ENCODE results near the gene ARL8B.
"Not testable (repeated sequence)": the region's sequence is repeated elsewhere in the genome, so short reads cannot be mapped to it uniquely, and the experiment has no call there.

ARL8B gene

DNA sequence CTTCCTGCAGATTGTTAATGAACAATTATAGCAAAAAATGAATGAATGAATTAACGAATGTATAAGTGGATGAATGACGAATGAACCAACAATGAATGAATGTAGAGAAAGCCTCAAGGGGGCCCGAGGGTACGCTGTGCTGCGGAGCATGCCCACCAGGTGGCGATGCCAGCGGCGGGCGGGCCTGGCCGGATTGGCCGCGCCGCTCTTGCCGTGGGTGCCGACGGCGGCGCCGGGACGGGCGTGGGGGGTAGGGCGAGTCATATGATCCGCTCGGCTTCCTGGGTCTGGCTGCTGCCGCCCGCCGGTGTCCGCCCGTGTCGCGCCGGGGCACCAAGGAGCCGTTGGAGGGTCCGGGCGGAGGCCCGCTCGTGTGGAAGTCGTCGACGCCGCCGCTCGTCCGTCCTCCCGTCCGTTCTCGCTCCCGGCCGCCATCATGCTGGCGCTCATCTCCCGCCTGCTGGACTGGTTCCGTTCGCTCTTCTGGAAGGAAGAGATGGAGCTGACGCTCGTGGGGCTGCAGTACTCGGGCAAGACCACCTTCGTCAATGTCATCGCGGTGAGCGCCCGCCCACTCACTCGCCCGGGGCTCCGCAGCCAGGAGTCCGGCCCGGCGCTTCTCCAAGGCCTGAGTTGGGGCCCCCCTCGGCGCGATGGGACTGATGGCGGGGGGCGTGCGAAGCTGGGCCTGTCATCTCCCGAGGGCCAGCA, at the start of gene ARL8B:
Gene ARL8B (plus strand): TSS at position 263 of the 711 bp plus-strand sequence. CDS start 174 bp downstream, at position 437.
- peaks cover 6% of the 10 kb centered on the region for H3K4me1 ChIP-seq (ENCODE audit: control insufficient read depth, insufficient read depth, low read length)
- no peaks in the 10 kb centered on the region for H3K9me3 ChIP-seq (ENCODE audit: control insufficient read depth, insufficient read depth, low read depth, low read length)
- H3K27me3 ChIP-seq (ENCODE audit: control insufficient read depth, insufficient read depth, low read length), result no peaks in the 10 kb centered on the region
- peak within 1 kb of the TSS; percentile 94 for H3K9ac ChIP-seq (ENCODE audit: low read length)
- H3K36me3 ChIP-seq (ENCODE audit: control insufficient read depth, insufficient read depth, low read length), result no peaks in the 10 kb centered on the region
- H3K4me3 ChIP-seq (ENCODE audit: low read depth, low read length), result peak within 1 kb of the TSS; percentile 94
- peak within 1 kb of the TSS; percentile 87; the same call in 1 of the 2 replicates for H3K27ac ChIP-seq (ENCODE audit: low read depth, low read length)

DNA sequence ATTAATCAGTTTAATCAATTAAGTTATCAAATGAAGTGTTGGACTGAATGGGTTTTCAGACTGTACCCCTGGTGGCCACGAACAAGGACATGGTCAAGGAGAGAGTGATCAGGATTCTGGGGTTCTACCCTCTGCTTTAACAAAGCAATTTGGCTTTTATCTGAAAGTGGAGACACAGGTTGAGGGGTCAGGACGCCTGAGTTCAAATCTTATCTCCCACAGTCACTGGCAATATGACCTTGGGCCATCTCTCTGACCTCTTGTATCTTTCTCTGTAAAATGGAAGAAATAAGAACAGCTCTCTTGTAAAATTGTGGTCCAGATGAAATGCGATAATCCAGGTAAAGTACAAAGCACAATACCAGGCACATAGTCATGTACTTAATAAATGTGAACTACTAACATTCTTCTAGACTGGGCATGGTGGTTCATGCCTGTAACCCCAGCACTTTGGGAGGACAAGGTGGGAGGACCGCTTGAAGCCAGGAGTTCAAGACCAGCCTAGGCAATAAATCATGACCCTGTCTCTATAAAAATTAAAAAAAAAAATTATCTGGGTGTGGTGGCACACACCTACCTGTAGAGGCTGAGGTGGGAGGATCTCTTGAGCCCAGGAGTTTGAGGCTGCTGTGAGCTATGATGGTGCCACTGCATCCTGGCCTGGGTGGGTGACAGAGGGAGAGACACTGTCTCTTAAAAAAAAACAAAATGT, 48.6 kb upstream of the ARL8B start:
- Histone ChIP-seq H3K9ac (ENCODE audit: low read length) (no peak overlapping the region), H3K4me3 (ENCODE audit: low read depth, low read length) (no peak overlapping the region), H3K9me3 (ENCODE audit: control insufficient read depth, insufficient read depth, low read depth, low read length) (no peaks in the 10 kb centered on the region), H3K27me3 (ENCODE audit: control insufficient read depth, insufficient read depth, low read length) (no peaks in the 10 kb centered on the region), H3K4me1 (ENCODE audit: control insufficient read depth, insufficient read depth, low read length) (no peaks in the 10 kb centered on the region), H3K27ac (ENCODE audit: low read depth, low read length) (no peak overlapping the region), H3K36me3 (ENCODE audit: control insufficient read depth, insufficient read depth, low read length) (no peaks in the 10 kb centered on the region)

DNA sequence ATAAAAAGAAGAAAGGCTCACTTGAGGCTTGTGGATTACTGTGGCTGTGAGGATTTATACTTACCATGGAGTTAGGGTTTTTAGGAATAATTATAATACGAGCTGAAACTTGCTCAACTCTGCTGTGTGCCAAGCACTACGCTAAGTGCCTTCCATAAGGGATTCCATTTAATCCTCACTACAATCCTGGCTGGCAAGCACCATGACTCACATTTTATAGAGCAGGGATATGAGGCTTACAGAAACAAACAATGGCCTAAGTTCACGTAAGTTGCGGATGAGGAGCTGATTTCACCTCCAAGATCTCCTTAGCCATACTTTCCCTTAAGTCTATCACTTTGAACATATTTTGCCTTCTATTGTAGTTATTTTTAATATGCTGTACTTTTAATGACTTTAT, 43.9 kb upstream of the ARL8B start:
- Histone ChIP-seq H3K9me3 (ENCODE audit: control insufficient read depth, insufficient read depth, low read depth, low read length) (no peaks in the 10 kb centered on the region), H3K27ac (ENCODE audit: low read depth, low read length) (no peak overlapping the region), H3K36me3 (ENCODE audit: control insufficient read depth, insufficient read depth, low read length) (no peaks in the 10 kb centered on the region), H3K4me1 (ENCODE audit: control insufficient read depth, insufficient read depth, low read length) (no peaks in the 10 kb centered on the region), H3K9ac (ENCODE audit: low read length) (no peak overlapping the region), H3K4me3 (ENCODE audit: low read depth, low read length) (no peak overlapping the region), H3K27me3 (ENCODE audit: control insufficient read depth, insufficient read depth, low read length) (no peaks in the 10 kb centered on the region)

DNA sequence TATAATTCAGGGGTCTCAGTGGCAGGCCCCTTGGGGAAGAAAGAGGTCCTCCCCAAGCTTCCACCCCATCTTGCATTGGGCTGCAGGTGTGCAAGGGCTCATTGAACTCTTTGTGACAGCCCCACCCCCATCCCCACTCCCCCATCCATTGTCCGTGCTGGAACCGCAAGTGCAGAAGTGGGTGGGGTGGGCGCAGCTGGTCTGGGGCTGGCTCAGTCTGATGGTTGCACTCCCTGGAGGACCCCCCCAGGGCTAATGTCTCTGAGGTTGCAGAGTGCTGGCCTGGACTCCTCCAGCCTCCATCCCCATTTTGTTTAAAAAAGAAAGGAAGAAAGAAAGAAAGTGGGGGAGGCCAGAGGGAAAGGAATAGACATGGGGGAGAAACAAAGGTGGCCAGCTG, 42.3 kb upstream of the ARL8B start:
- H3K4me1 ChIP-seq (ENCODE audit: control insufficient read depth, insufficient read depth, low read length), result no peaks in the 10 kb centered on the region
- no peaks in the 10 kb centered on the region for H3K9me3 ChIP-seq (ENCODE audit: control insufficient read depth, insufficient read depth, low read depth, low read length)

DNA sequence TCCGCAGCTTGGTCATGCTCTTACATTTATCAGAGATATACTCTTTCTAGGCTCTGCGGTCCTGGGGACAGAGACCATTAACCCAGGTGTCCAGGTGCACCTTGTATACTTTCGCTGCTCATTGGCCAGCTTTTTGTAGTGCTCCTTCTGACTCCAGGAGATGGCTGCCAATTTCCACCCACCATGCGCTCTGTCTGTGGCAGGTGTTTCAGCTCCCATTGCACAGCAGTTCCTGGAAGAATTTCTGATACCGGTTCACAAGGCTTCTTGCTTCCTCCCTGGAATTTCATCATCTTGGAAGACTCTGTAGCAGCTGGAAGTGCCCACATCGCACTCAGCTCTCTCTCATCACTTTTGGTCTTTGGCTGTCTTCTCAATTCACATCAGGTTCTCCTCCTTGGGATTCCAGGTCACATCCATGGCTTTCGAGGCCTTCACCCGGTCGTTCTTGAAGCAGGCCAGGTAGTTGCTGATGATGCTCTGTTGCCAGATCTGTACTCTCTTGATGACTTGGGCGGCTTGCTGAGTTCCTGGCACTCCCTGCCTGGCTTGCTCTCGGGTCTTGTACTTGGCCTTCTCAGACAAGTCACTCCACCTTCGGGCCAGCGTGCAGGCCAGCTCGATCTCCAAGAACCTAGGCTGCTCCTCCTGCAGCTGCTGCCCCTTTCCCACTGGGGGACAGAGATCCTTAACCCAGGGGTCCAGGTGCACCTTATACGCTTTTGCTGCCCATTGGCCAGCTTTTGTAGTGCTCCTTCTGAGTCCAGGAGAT, 41.1 kb upstream of the ARL8B start:
- H3K27ac ChIP-seq (ENCODE audit: low read depth, low read length), result no peak overlapping the region
- H3K4me1 ChIP-seq (ENCODE audit: control insufficient read depth, insufficient read depth, low read length), result no peaks in the 10 kb centered on the region
- H3K9ac ChIP-seq (ENCODE audit: low read length), result no peak overlapping the region
- H3K27me3 ChIP-seq (ENCODE audit: control insufficient read depth, insufficient read depth, low read length), result no peaks in the 10 kb centered on the region
- no peaks in the 10 kb centered on the region for H3K9me3 ChIP-seq (ENCODE audit: control insufficient read depth, insufficient read depth, low read depth, low read length)
- H3K4me3 ChIP-seq (ENCODE audit: low read depth, low read length), result no peak overlapping the region
- no peaks in the 10 kb centered on the region for H3K36me3 ChIP-seq (ENCODE audit: control insufficient read depth, insufficient read depth, low read length)

More for the DNA sequence above, 42.3 kb upstream of the ARL8B start:
- Histone ChIP-seq H3K27ac (ENCODE audit: low read depth, low read length) (no peak overlapping the region), H3K36me3 (ENCODE audit: control insufficient read depth, insufficient read depth, low read length) (no peaks in the 10 kb centered on the region), H3K27me3 (ENCODE audit: control insufficient read depth, insufficient read depth, low read length) (no peaks in the 10 kb centered on the region), H3K9ac (ENCODE audit: low read length) (no peak overlapping the region), H3K4me3 (ENCODE audit: low read depth, low read length) (no peak overlapping the region)

DNA sequence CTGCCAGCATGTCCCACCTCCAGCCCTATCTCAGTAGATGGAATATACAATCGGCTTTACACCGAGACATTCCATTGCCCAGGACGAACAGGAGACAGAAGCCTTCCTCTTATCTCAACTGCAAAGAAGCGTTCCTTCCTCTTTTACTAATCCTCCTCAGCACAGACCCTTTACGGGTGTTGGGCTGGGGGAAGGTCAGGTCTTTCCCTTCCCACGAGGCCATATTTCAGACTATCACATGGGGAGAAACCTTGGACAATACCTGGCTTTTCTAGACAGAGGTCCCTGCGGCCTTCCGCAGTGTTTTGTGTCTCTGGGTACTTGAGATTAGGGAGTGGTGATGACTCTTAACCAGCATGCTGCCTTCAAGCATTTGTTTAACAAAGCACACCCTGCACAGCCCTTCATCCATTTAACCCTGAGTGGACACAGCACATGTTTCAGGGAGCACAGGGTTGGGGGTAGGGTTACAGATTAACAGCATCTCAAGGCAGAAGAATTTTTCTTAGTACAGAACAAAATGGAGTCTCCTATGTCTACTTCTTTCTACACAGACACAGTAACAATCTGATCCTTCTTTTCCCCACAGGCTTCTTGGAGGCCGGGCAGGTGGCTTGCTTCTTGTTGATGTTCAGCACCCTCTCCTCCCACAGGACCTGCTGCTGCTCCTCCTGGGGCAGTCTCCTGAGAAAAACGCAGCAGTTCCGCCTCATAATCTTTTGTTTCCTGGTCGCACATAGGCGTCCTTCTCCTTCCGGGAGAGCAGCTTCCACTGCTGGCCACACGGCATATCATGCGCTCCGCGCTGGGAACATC, 39.9 kb upstream of the ARL8B start:
- not testable (repeated sequence) for H3K27ac ChIP-seq (ENCODE audit: low read depth, low read length)

DNA sequence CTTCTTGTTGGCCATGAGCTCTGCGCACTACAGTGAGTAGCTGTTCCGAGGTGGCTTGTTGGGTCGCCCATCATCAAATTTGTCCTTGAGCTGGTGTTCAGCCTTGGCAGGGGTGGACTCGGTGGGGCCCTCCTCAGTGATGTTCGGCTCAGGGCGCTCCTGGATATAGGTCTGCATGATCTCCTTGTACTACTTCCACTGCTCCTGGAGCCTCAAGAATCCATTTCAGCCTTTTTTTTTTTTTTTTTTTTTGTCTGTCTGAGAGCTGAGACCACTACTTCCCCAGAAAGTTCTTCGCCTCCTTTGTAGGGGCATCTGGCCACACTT, 39.3 kb upstream of the ARL8B start:
- Histone ChIP-seq H3K27me3 (ENCODE audit: control insufficient read depth, insufficient read depth, low read length) (no peaks in the 10 kb centered on the region), H3K9me3 (ENCODE audit: control insufficient read depth, insufficient read depth, low read depth, low read length) (no peaks in the 10 kb centered on the region), H3K36me3 (ENCODE audit: control insufficient read depth, insufficient read depth, low read length) (no peaks in the 10 kb centered on the region), H3K4me3 (ENCODE audit: low read depth, low read length) (no peak overlapping the region), H3K9ac (ENCODE audit: low read length) (no peak overlapping the region), H3K4me1 (ENCODE audit: control insufficient read depth, insufficient read depth, low read length) (no peaks in the 10 kb centered on the region), H3K27ac (ENCODE audit: low read depth, low read length) (no peak overlapping the region)

More for the DNA sequence above, 39.9 kb upstream of the ARL8B start:
- H3K4me3 ChIP-seq (ENCODE audit: low read depth, low read length); H3K9me3 ChIP-seq (ENCODE audit: control insufficient read depth, insufficient read depth, low read depth, low read length); H3K9ac ChIP-seq (ENCODE audit: low read length); H3K4me1 ChIP-seq (ENCODE audit: control insufficient read depth, insufficient read depth, low read length); H3K27me3 ChIP-seq (ENCODE audit: control insufficient read depth, insufficient read depth, low read length); H3K36me3 ChIP-seq (ENCODE audit: control insufficient read depth, insufficient read depth, low read length): not testable (repeated sequence)

DNA sequence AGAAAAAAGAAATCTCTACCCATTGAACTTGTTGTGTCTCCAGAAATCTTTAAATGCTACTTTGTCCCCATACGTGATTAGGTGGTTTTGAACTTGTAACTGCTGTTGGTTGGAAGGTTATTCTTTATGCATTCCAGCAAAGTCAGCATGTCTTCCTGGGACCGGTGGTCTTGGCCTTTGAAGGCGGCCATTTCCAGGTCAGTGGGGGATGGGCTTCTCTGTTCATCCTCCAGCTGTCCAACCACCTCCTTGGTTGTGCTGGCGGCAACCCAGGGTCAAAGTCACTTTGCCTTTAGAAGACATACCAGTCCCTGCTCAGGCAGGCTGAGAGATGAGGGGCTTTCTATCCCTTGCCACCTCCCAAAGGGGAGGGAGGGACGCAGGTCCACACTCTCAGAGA, 37.9 kb upstream of the ARL8B start:
- Histone ChIP-seq H3K27ac (ENCODE audit: low read depth, low read length) (no peak overlapping the region), H3K27me3 (ENCODE audit: control insufficient read depth, insufficient read depth, low read length) (no peaks in the 10 kb centered on the region), H3K4me1 (ENCODE audit: control insufficient read depth, insufficient read depth, low read length) (no peaks in the 10 kb centered on the region), H3K9me3 (ENCODE audit: control insufficient read depth, insufficient read depth, low read depth, low read length) (no peaks in the 10 kb centered on the region), H3K4me3 (ENCODE audit: low read depth, low read length) (no peak overlapping the region), H3K36me3 (ENCODE audit: control insufficient read depth, insufficient read depth, low read length) (no peaks in the 10 kb centered on the region), H3K9ac (ENCODE audit: low read length) (no peak overlapping the region)

DNA sequence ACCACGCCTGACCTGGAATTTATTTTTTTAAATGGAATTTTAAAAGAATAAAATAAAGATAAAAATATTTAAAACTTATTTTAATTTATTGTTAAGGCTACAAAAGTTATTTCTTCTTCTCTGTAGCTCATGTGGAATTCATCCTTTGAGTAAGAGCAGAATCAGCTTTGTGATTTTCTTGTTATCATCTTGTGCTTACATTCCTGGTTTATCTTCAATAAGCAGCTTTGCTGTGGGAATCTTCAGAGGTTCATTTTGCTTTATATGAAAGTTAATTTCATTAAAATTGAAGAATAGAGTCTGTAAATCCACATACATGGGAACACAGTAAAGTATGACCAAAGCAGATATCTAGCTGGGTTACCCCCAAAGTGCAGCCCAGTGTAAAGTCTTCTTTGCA, 35.4 kb upstream of the ARL8B start:
- Histone ChIP-seq H3K27ac (ENCODE audit: low read depth, low read length) (no peak overlapping the region), H3K4me1 (ENCODE audit: control insufficient read depth, insufficient read depth, low read length) (no peaks in the 10 kb centered on the region), H3K9me3 (ENCODE audit: control insufficient read depth, insufficient read depth, low read depth, low read length) (no peaks in the 10 kb centered on the region), H3K4me3 (ENCODE audit: low read depth, low read length) (no peak overlapping the region), H3K36me3 (ENCODE audit: control insufficient read depth, insufficient read depth, low read length) (no peaks in the 10 kb centered on the region), H3K27me3 (ENCODE audit: control insufficient read depth, insufficient read depth, low read length) (no peaks in the 10 kb centered on the region), H3K9ac (ENCODE audit: low read length) (no peak overlapping the region)

DNA sequence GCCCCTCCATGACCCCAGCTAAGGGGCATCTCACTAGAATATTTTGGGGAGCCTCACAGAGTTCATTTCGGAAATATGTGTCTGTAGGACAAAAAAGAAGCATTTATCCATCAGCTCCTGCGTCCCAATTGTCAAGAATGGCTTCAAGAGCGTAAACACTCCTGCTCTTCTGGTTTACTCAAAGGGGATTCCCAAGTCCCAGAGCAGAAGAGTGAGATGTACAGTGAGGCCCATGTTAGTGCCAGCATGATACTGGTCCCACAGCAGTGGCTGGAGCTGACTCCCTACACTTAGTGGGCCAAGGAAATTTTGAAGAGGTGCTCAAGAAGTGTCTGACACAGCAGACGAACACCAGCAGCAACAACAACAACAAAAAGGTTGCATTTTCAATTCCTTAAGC, 34.9 kb upstream of the ARL8B start:
- no peak overlapping the region for H3K27ac ChIP-seq (ENCODE audit: low read depth, low read length)
- H3K9me3 ChIP-seq (ENCODE audit: control insufficient read depth, insufficient read depth, low read depth, low read length), result no peaks in the 10 kb centered on the region
- no peaks in the 10 kb centered on the region for H3K27me3 ChIP-seq (ENCODE audit: control insufficient read depth, insufficient read depth, low read length)
- no peak overlapping the region for H3K4me3 ChIP-seq (ENCODE audit: low read depth, low read length)
- no peaks in the 10 kb centered on the region for H3K4me1 ChIP-seq (ENCODE audit: control insufficient read depth, insufficient read depth, low read length)
- H3K36me3 ChIP-seq (ENCODE audit: control insufficient read depth, insufficient read depth, low read length), result no peaks in the 10 kb centered on the region
- no peak overlapping the region for H3K9ac ChIP-seq (ENCODE audit: low read length)

Measured in HUES6 (cell line).